HEK293 (cell line): ENCODE results near the gene DOK5.

Experiments used
- CTCF ChIA-PET: fragments of 350-600 bp; formaldehyde crosslinking; extraction: SDS; loops from one replicate; lab custom pipeline; 2021; ENCODE audit warnings: antibody characterized with exemption; lab: Yijun Ruan, JAX
- POLR2A ChIA-PET: fragments of 300-600 bp; formaldehyde crosslinking; extraction: SDS; loops from one replicate; lab custom pipeline; 2020; ENCODE audit warnings: antibody characterized with exemption, inconsistent platforms; lab: Yijun Ruan, JAX
- H3K27ac ChIP-seq: fragments of 200-500 bp; sonication (Bioruptor generic); 2 replicates; pipeline ENCODE4 v1.5.1; 2014; ENCODE audit warnings: low read depth, low read length, control low read depth, inconsistent platforms; ENCODE audit errors: extremely low read depth
- H3K36me3 ChIP-seq, 2 experiments: fragments of 200-500 bp in 1 of 2; sonication (Bioruptor generic) in 1 of 2; 1 replicate in 1 of 2; 2 replicates in 1 of 2; pipeline ENCODE4 v1.5.1; 2014 to 2017; ENCODE audit warnings: inconsistent platforms in 2 of 2, low read length in 2 of 2; ENCODE audit not compliant: control insufficient read depth in 2 of 2, insufficient read depth in 1 of 2
- H3K4me1 ChIP-seq: fragments of 200-500 bp; sonication (Bioruptor generic); 2 replicates; pipeline ENCODE4 v1.5.1; 2014; ENCODE audit warnings: mild to moderate bottlenecking, low read length, inconsistent platforms; ENCODE audit not compliant: control insufficient read depth, insufficient read depth
- H3K4me3 ChIP-seq: 2 replicates; pipeline ENCODE4 v1.5.1; 2011; ENCODE audit warnings: low read depth, mild to moderate bottlenecking, control low read depth, low read length, moderate library complexity
- H3K9me3 ChIP-seq: fragments of 200-500 bp; sonication (Bioruptor generic); 2 replicates; pipeline ENCODE4 v1.5.1; 2014; ENCODE audit warnings: low read depth, low read length, inconsistent platforms; ENCODE audit not compliant: control insufficient read depth, insufficient read depth
- BCL11A ChIP-seq: fragments of 450-650 bp; formaldehyde crosslinking; IDR thresholded peaks from 2 replicates; pipeline ENCODE4 v1.5.1; 2016; ENCODE audit warnings: low read depth, missing biosample characterization, missing genetic modification characterization
- REPIN1 ChIP-seq: fragments of 450-650 bp; formaldehyde crosslinking; IDR thresholded peaks from 2 replicates; pipeline ENCODE4 v1.5.1; 2017; ENCODE audit warnings: missing biosample characterization, missing genetic modification characterization, low read depth
- TCF7L2 ChIP-seq: IDR thresholded peaks from 2 replicates; pipeline ENCODE4 v1.6.1; 2011; ENCODE audit warnings: low read depth, mild to moderate bottlenecking, inconsistent platforms, low read length, moderate library complexity, borderline replicate concordance
- TRIM28 ChIP-seq: IDR thresholded peaks from 2 replicates; pipeline ENCODE4 v1.6.1; 2011; ENCODE audit warnings: low read length, control low read depth, borderline replicate concordance
- ZBTB21 ChIP-seq: fragments of 450-650 bp; formaldehyde crosslinking; IDR thresholded peaks from 2 replicates; pipeline ENCODE4 v1.5.1; 2017; ENCODE audit warnings: missing biosample characterization, missing genetic modification characterization
- ZEB2 ChIP-seq: fragments of 450-650 bp; formaldehyde crosslinking; IDR thresholded peaks from 2 replicates; pipeline ENCODE4 v1.5.1; 2016; ENCODE audit warnings: missing biosample characterization, missing genetic modification characterization
- ZNF132 ChIP-seq: fragments of 450-650 bp; formaldehyde crosslinking; IDR thresholded peaks from 2 replicates; pipeline ENCODE4 v1.5.1; 2017; ENCODE audit warnings: missing biosample characterization, missing genetic modification characterization, borderline replicate concordance
- ZNF133 ChIP-seq: fragments of 450-650 bp; formaldehyde crosslinking; IDR thresholded peaks from 2 replicates; pipeline ENCODE4 v1.5.1; 2016; ENCODE audit warnings: missing biosample characterization, missing genetic modification characterization
- ZNF140 ChIP-seq: fragments of 450-650 bp; formaldehyde crosslinking; IDR thresholded peaks from 2 replicates; pipeline ENCODE4 v1.5.1; 2016; ENCODE audit warnings: missing biosample characterization, missing genetic modification characterization
- ZNF146 ChIP-seq: fragments of 450-650 bp; formaldehyde crosslinking; IDR thresholded peaks from 2 replicates; pipeline ENCODE4 v1.5.1; 2016; ENCODE audit warnings: missing biosample characterization, missing genetic modification characterization
- ZNF16 ChIP-seq: fragments of 450-650 bp; formaldehyde crosslinking; IDR thresholded peaks from 2 replicates; pipeline ENCODE4 v1.5.1; 2016; ENCODE audit warnings: low read depth, missing biosample characterization, missing genetic modification characterization
- ZNF19 ChIP-seq: fragments of 450-650 bp; formaldehyde crosslinking; IDR thresholded peaks from 2 replicates; pipeline ENCODE4; 2016; ENCODE audit warnings: missing biosample characterization, missing genetic modification characterization, low read depth
- ZNF2 ChIP-seq: fragments of 450-650 bp; formaldehyde crosslinking; IDR thresholded peaks from 2 replicates; pipeline ENCODE4 v1.5.1; 2016; ENCODE audit warnings: missing biosample characterization, missing genetic modification characterization
- ZNF239 ChIP-seq: fragments of 450-650 bp; formaldehyde crosslinking; IDR thresholded peaks from 2 replicates; pipeline ENCODE4 v1.5.1; 2016; ENCODE audit warnings: missing biosample characterization, missing genetic modification characterization
- ZNF24 ChIP-seq: fragments of 450-650 bp; formaldehyde crosslinking; IDR thresholded peaks from 2 replicates; pipeline ENCODE4 v1.5.1; 2016; ENCODE audit warnings: missing biosample characterization, missing genetic modification characterization
- ZNF792 ChIP-seq: fragments of 450-650 bp; formaldehyde crosslinking; IDR thresholded peaks from 2 replicates; pipeline ENCODE4 v1.5.1; 2016; ENCODE audit warnings: missing biosample characterization, missing genetic modification characterization
- ZSCAN23 ChIP-seq: fragments of 450-650 bp; formaldehyde crosslinking; IDR thresholded peaks from 2 replicates; pipeline ENCODE4 v1.5.1; 2016; ENCODE audit warnings: missing biosample characterization, missing genetic modification characterization
- ZSCAN30 ChIP-seq: fragments of 450-650 bp; IDR thresholded peaks from 2 replicates; pipeline ENCODE4 v1.5.1; 2018; ENCODE audit warnings: missing biosample characterization, mild to moderate bottlenecking, missing genetic modification characterization, moderate library complexity
- TF ChIP-seq, protein P1 (sequence below): fragments of 450-650 bp; formaldehyde crosslinking; IDR thresholded peaks from 2 replicates; pipeline ENCODE4 v1.5.1; 2016; ENCODE audit warnings: missing biosample characterization, missing genetic modification characterization
- TF ChIP-seq, protein P2 (sequence below): fragments of 450-650 bp; formaldehyde crosslinking; IDR thresholded peaks from 2 replicates; pipeline ENCODE4 v1.5.1; 2016; ENCODE audit warnings: missing biosample characterization, missing genetic modification characterization
- TF ChIP-seq, protein P3 (sequence below): fragments of 450-650 bp; formaldehyde crosslinking; IDR thresholded peaks from 2 replicates; pipeline ENCODE4 v1.5.1; 2016; ENCODE audit warnings: missing biosample characterization, missing genetic modification characterization

The DOK5 gene

DNA sequence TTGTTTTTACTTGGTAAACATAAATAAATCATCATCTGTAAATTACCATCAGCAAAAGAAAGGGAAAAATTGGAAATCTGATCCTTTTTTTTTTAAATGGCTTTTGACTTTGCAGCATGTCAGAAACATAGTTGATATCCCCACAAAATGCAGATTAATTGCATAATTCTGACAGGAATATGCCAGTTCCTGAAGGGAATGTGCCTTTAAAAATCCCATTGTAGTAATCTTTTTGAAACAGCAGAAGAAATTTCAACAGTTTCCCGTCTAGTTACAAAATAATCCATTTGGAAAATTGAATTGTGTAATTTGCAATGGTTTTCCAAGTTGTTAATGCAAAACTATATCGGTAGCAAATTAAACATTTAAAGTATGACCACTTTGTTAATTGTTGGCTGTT, 95.2 kb downstream of the DOK5 start:
- Histone ChIP-seq H3K9me3 (no peaks in the 10 kb centered on the region), H3K4me1 (no peaks in the 10 kb centered on the region), H3K36me3 (no peaks in the 10 kb centered on the region), H3K4me3 (no peak overlapping the region), H3K27ac (no peak overlapping the region)
- POLR2A ChIA-PET: no interaction called here
- CTCF ChIA-PET: no interaction called here
- no peak for TF ChIP-seq TRIM28
- TF ChIP-seq ZNF132: no peak
- TF ChIP-seq ZSCAN23 (tag by site-specific recombination): no peak
- TF ChIP-seq ZEB2: no peak
- TF ChIP-seq TCF7L2: no peak
- TF ChIP-seq ZNF133 (tag by site-specific recombination): no peak

DNA sequence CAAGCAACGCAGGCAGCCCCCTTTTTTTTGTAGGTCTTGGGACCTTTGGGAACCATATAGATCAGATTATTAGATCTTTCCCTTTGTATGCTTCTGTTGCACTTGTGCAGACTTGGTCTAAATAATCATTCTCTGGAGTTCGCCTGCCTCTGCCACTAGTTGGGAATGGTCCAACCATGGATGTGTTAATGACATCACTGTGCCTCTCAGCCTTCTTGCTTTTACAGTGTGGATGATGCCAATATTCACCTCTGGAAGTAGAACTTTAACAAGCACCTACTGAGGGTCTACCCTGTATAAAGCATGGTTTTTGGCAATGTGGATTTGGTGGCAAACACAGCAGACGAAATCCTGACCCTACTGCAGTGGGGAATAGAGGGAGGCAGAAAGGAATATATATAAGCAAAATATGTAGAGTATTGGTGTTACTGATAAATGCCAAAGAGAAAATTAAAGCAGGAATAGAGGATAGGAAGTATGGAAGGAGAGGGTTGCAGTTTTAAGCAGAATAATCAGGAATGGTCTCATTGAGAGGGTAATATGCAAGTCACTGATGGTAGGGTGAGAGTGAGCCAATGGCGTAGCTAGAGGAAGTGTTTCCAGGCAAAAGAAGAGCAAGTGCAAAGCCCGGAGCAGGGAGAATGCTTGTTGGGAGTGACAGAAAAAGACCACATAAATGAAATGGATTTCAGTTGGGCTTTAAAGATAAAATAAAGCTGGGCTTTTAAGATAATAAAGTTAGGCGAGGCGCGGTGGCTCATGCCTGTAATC, 97.5 kb downstream of the DOK5 start:
- no peaks in the 10 kb centered on the region for H3K4me1 ChIP-seq
- no peaks in the 10 kb centered on the region for H3K9me3 ChIP-seq
- H3K4me3 ChIP-seq: no peak overlapping the region
- H3K36me3 ChIP-seq: no peaks in the 10 kb centered on the region
- POLR2A ChIA-PET: no interaction called here
- CTCF ChIA-PET: no interaction called here
- H3K27ac ChIP-seq: no peak overlapping the region
- no peak for TF ChIP-seq ZNF140 (tag by site-specific recombination)
- TF ChIP-seq, protein P1, sequence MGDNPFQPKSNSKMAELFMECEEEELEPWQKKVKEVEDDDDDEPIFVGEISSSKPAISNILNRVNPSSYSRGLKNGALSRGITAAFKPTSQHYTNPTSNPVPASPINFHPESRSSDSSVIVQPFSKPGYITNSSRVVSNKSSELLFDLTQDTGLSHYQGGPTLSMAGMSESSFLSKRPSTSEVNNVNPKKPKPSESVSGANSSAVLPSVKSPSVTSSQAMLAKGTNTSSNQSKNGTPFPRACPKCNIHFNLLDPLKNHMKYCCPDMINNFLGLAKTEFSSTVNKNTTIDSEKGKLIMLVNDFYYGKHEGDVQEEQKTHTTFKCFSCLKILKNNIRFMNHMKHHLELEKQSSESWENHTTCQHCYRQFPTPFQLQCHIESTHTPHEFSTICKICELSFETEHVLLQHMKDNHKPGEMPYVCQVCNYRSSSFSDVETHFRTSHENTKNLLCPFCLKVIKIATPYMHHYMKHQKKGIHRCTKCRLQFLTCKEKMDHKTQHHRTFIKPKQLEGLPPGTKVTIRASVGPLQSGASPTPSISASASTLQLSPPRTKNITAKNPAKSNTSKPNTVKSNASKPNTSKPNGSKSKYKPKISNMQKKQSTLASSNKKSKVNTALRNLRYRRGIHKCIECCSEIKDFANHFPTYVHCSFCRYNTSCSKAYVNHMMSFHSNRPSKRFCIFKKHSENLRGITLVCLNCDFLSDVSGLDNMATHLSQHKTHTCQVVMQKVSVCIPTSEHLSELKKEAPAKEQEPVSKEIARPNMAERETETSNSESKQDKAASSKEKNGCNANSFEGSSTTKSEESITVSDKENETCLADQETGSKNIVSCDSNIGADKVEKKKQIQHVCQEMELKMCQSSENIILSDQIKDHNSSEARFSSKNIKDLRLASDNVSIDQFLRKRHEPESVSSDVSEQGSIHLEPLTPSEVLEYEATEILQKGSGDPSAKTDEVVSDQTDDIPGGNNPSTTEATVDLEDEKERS (tag by site-specific recombination): no peak
- TF ChIP-seq ZNF19 (tag by site-specific recombination): no peak
- TF ChIP-seq REPIN1 (tag by site-specific recombination): no peak
- TF ChIP-seq ZNF146 (tag by site-specific recombination): no peak
- TF ChIP-seq ZNF2 (tag by site-specific recombination): no peak
- TF ChIP-seq ZNF24 (tag by site-specific recombination): no peak
- no peak for TF ChIP-seq ZNF16 (tag by site-specific recombination)
- TF ChIP-seq BCL11A (tag by site-specific recombination): no peak
- TF ChIP-seq, protein P2, sequence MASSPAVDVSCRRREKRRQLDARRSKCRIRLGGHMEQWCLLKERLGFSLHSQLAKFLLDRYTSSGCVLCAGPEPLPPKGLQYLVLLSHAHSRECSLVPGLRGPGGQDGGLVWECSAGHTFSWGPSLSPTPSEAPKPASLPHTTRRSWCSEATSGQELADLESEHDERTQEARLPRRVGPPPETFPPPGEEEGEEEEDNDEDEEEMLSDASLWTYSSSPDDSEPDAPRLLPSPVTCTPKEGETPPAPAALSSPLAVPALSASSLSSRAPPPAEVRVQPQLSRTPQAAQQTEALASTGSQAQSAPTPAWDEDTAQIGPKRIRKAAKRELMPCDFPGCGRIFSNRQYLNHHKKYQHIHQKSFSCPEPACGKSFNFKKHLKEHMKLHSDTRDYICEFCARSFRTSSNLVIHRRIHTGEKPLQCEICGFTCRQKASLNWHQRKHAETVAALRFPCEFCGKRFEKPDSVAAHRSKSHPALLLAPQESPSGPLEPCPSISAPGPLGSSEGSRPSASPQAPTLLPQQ: no peak
- TF ChIP-seq ZNF239 (tag by site-specific recombination): no peak

DNA sequence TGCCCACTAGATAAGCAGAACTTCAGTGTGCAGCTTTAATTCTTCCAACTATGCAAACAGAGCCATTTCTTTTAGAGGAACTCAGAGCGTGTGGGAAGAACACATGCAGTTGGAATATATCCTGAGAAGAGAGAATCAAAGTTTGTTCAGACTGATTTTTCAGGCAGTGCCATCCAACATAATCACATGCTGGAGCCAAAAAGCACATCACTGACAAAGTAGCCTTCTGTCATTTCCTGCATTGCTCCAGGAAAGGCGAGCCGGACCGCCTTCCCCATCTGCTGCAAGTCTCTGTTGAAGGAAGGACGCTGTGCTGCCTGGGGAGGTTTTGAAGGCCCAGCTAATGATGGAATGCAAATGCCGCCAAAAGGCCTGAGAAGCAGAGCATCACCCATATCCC, 98.4 kb downstream of the DOK5 start:
- no peaks in the 10 kb centered on the region for H3K36me3 ChIP-seq
- POLR2A ChIA-PET: no interaction called here
- H3K4me3 ChIP-seq: no peak overlapping the region
- TF ChIP-seq ZNF792 (tag by site-specific recombination): no peak
- TF ChIP-seq ZSCAN30 (tag by site-specific recombination): no peak
- TF ChIP-seq ZBTB21 (tag by site-specific recombination): no peak
- TF ChIP-seq, protein P3, sequence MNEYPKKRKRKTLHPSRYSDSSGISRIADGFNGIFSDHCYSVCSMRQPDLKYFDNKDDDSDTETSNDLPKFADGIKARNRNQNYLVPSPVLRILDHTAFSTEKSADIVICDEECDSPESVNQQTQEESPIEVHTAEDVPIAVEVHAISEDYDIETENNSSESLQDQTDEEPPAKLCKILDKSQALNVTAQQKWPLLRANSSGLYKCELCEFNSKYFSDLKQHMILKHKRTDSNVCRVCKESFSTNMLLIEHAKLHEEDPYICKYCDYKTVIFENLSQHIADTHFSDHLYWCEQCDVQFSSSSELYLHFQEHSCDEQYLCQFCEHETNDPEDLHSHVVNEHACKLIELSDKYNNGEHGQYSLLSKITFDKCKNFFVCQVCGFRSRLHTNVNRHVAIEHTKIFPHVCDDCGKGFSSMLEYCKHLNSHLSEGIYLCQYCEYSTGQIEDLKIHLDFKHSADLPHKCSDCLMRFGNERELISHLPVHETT: no peak
- H3K9me3 ChIP-seq: no peaks in the 10 kb centered on the region
- CTCF ChIA-PET: no interaction called here
- H3K27ac ChIP-seq: no peak overlapping the region
- no peaks in the 10 kb centered on the region for H3K4me1 ChIP-seq
